Activated T-helper 9 cell treated with anti-CD3 and anti-CD28 coated beads, Interleukin-2, amount 50 U/mL, for 16 hours (primary cell): ENCODE results near the gene GAP43.
"Not testable (repeated sequence)": the region's sequence is repeated elsewhere in the genome, so short reads cannot be mapped to it uniquely, and the experiment has no call there.

Experiments
- DNase-seq: peaks from one replicate; pipeline ENCODE4 v3.0.0-alpha.2; 2020; ENCODE audit warnings: low read depth

GAP43 gene

GRCh38 chr3:115698851-115699591 lies 75.7 kb downstream of the GAP43 start:
- no peak for DNase-seq

GRCh38 chr3:115699706-115700105 lies 76.4 kb downstream of the GAP43 start:
- no peak for DNase-seq

- DNase-seq = no peak
Measured at GRCh38 chr3:115702598-115702997, 79.3 kb downstream of the GAP43 start.

GRCh38 chr3:115704661-115705338 lies 81.5 kb downstream of the GAP43 start:
- DNase-seq = no peak

GRCh38 chr3:115706311-115706829 lies 83.1 kb downstream of the GAP43 start:
- no peak for DNase-seq

GRCh38 chr3:115708540-115708939 lies 85.2 kb downstream of the GAP43 start:
- DNase-seq = no peak

- no peak for DNase-seq
Measured at GRCh38 chr3:115709093-115709492, 85.8 kb downstream of the GAP43 start.

- DNase-seq = no peak
Measured at GRCh38 chr3:115709931-115710330, 86.6 kb downstream of the GAP43 start.

GRCh38 chr3:115710799-115711198 lies 87.5 kb downstream of the GAP43 start:
- no peak for DNase-seq

- DNase-seq = no peak
Measured at GRCh38 chr3:115712871-115713270, 89.6 kb downstream of the GAP43 start.

- DNase-seq = no peak
Measured at GRCh38 chr3:115713284-115713683, 90.0 kb downstream of the GAP43 start.

- DNase-seq = no peak
Measured at GRCh38 chr3:115715241-115715745, 92.0 kb downstream of the GAP43 start.

GRCh38 chr3:115720983-115721382 lies 97.7 kb downstream of the GAP43 start:
- no peak for DNase-seq

- DNase-seq = no peak
Measured at GRCh38 chr3:115725800-115726199, 102.5 kb downstream of the GAP43 start.

- DNase-seq = no peak
Measured at GRCh38 chr3:115727135-115727534, 103.8 kb downstream of the GAP43 start.

GRCh38 chr3:115728013-115728412 lies 104.7 kb downstream of the GAP43 start:
- no peak for DNase-seq

GRCh38 chr3:115736341-115736740 lies 113.0 kb downstream of the GAP43 start:
- not testable (repeated sequence) for DNase-seq

- no peak for DNase-seq
Measured at GRCh38 chr3:115741650-115742049, 118.3 kb downstream of the GAP43 start.

GRCh38 chr3:115744516-115744915 lies 121.2 kb downstream of the GAP43 start:
- DNase-seq = not testable (repeated sequence)

- not testable (repeated sequence) for DNase-seq
Measured at GRCh38 chr3:115752978-115753377, 129.7 kb downstream of the GAP43 start.

GRCh38 chr3:115758076-115758763 lies 134.9 kb downstream of the GAP43 start:
- no peak for DNase-seq

- no peak for DNase-seq
Measured at GRCh38 chr3:115760716-115761115, 137.4 kb downstream of the GAP43 start.

GRCh38 chr3:115761927-115762305 lies 138.6 kb downstream of the GAP43 start:
- no peak for DNase-seq
